HepG2 (cell line): ENCODE data around the gene GDF9. TPM values are rescaled to one million over a fixed set of nuclear protein-coding genes. Genes with fewer than 3 reads are reported as not detected.

Source experiments
- FOXK1 ChIP-seq: sonication (generic); formaldehyde crosslinking; IDR thresholded peaks from 2 replicates; pipeline ENCODE4 v1.4.0; 2020; ENCODE audit warnings: low read depth, missing genetic modification reagents, borderline replicate concordance
- KDM1A ChIP-seq: IDR thresholded peaks from 2 replicates; pipeline ENCODE4 v1.6.1; 2016; ENCODE audit warnings: missing compliant biosample characterization
- MATR3 ChIP-seq: sonication (generic); formaldehyde crosslinking; IDR thresholded peaks from 2 replicates; pipeline ENCODE4 v1.4.0; 2020; ENCODE audit warnings: missing genetic modification reagents
- MTA3 ChIP-seq: sonication (generic); formaldehyde crosslinking; IDR thresholded peaks from 2 replicates; pipeline ENCODE4 v1.4.0; 2020; ENCODE audit warnings: missing genetic modification reagents
- ZNF124 ChIP-seq: sonication (generic); formaldehyde crosslinking; IDR thresholded peaks from 2 replicates; pipeline ENCODE4 v1.4.0; 2020; ENCODE audit warnings: missing genetic modification reagents
- ZNF230 ChIP-seq: sonication (generic); formaldehyde crosslinking; IDR thresholded peaks from 2 replicates; pipeline ENCODE4 v1.4.0; 2020; ENCODE audit warnings: mild to moderate bottlenecking, missing genetic modification reagents
- ZNF788 ChIP-seq: sonication (generic); formaldehyde crosslinking; IDR thresholded peaks from 2 replicates; pipeline ENCODE4 v1.5.0; 2020; ENCODE audit warnings: mild to moderate bottlenecking, missing genetic modification reagents, borderline replicate concordance
- polyA plus RNA-seq, 8 experiments: library from polyadenylated mRNA; depleted of rRNA in 3 of 8; stranded (reverse) in 7 of 8; unstranded in 1 of 8; fragments of >200 nt; fragmentation: Illumina TruSeq in 4 of 8; extraction: Trizol in 4 of 8; gene quantifications; 2 replicates each; pipeline versions ENCODE4 v1.2.1 to v1.2.3, GENCODE V29; 2011 to 2016; ENCODE audit warnings: low read depth in 4 of 8, missing spikeins in 1 of 8, mixed read lengths in 1 of 8; ENCODE audit not compliant: insufficient read depth in 1 of 8
- total RNA-seq, 5 experiments: library from RNA; depleted of rRNA; stranded (reverse); fragments of >200 nt; fragmentation: Illumina TruSeq; extraction: Trizol; gene quantifications; 2 replicates each; pipeline ENCODE4 v1.2.3, GENCODE V29; 2016; ENCODE audit warnings: low read depth in 1 of 5
- TF ChIP-seq, protein P1 (sequence below): sonication (generic); formaldehyde crosslinking; IDR thresholded peaks from 2 replicates; pipeline ENCODE4 v1.4.0; 2020; ENCODE audit warnings: missing genetic modification reagents
- TF ChIP-seq, protein P2 (sequence below): sonication (generic); formaldehyde crosslinking; IDR thresholded peaks from 2 replicates; pipeline ENCODE4 v1.4.0; 2020; ENCODE audit warnings: missing genetic modification reagents, mild to moderate bottlenecking, borderline replicate concordance
- TF ChIP-seq, protein P3 (sequence below): IDR thresholded peaks from 2 replicates; pipeline ENCODE4 v1.6.1; 2016
- TF ChIP-seq, protein P4 (sequence below): sonication (generic); formaldehyde crosslinking; IDR thresholded peaks from 2 replicates; pipeline ENCODE4 v1.5.0; 2020; ENCODE audit warnings: mild to moderate bottlenecking, missing genetic modification reagents
- TF ChIP-seq, protein P5 (sequence below): sonication (generic); formaldehyde crosslinking; IDR thresholded peaks from 2 replicates; pipeline ENCODE4 v1.4.0; 2020; ENCODE audit warnings: missing genetic modification reagents, mild to moderate bottlenecking, borderline replicate concordance
- TF ChIP-seq, protein P6 (sequence below): sonication (generic); formaldehyde crosslinking; IDR thresholded peaks from 2 replicates; pipeline ENCODE4 v1.5.0; 2020; ENCODE audit warnings: mild to moderate bottlenecking, missing genetic modification reagents

GDF9 gene
- total and polyA plus RNA-seq, 2 of the 13 experiments (the other 11 are each of a cell fraction or from before 2014, with no cell fraction given): 0.33 to 0.38 TPM

DNA sequence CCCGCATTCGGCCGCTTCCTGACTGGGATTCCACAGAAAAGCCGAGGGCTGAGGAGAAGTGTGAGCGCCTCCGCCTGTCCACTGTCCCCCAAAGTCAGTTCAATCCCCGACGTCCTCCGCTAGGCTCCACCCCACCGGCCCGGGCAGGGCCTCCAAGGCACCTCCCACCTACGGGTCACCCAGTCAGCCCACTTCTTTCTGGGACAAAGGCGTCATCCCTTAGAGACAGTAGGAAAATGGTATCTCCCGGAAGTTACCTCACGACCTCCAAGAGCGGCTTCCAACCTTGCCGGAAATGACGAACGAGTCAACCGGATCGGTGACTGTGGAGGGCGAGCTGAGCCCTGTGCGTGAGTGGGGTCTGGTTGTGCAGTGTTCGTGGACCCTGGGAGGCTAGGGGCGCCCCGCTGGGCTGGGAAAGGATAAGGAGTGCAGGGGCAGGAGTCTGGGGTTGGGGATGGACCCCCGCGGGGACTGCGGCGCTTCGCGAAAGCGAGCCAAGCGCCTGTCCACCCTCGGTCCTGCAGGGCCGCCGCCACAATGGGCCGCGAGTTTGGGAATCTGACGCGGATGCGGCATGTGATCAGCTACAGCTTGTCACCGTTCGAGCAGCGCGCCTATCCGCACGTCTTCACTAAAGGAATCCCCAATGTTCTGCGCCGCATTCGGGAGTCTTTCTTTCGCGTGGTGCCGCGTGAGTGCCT is at the start of gene GDF9, which contains the start of gene UQCRQ (continued):
- TF ChIP-seq ZNF230 (CRISPR knock-in tag) (peak; percentile 83; the same call in 1 of the 2 replicates), MTA3 (CRISPR knock-in tag) (no peak), ZNF788 (CRISPR knock-in tag) (peak; percentile 45; the same call in 1 of the 2 replicates), FOXK1 (0 out of 2 replicates have a peak, but pooled peaks have one; percentile 55), KDM1A (CRISPR knock-in tag) (no peak), MATR3 (CRISPR knock-in tag) (no peak), ZNF124 (peak; percentile 43)
- TF ChIP-seq, protein P1, sequence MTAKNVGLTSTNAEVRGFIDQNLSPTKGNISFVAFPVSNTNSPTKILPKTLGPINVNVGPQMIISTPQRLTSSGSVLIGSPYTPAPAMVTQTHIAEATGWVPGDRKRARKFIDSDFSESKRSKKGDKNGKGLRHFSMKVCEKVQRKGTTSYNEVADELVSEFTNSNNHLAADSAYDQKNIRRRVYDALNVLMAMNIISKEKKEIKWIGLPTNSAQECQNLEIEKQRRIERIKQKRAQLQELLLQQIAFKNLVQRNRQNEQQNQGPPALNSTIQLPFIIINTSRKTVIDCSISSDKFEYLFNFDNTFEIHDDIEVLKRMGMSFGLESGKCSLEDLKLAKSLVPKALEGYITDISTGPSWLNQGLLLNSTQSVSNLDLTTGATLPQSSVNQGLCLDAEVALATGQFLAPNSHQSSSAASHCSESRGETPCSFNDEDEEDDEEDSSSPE (CRISPR knock-in tag): no peak; the same call in 1 of the 2 replicates
- TF ChIP-seq, protein P2, sequence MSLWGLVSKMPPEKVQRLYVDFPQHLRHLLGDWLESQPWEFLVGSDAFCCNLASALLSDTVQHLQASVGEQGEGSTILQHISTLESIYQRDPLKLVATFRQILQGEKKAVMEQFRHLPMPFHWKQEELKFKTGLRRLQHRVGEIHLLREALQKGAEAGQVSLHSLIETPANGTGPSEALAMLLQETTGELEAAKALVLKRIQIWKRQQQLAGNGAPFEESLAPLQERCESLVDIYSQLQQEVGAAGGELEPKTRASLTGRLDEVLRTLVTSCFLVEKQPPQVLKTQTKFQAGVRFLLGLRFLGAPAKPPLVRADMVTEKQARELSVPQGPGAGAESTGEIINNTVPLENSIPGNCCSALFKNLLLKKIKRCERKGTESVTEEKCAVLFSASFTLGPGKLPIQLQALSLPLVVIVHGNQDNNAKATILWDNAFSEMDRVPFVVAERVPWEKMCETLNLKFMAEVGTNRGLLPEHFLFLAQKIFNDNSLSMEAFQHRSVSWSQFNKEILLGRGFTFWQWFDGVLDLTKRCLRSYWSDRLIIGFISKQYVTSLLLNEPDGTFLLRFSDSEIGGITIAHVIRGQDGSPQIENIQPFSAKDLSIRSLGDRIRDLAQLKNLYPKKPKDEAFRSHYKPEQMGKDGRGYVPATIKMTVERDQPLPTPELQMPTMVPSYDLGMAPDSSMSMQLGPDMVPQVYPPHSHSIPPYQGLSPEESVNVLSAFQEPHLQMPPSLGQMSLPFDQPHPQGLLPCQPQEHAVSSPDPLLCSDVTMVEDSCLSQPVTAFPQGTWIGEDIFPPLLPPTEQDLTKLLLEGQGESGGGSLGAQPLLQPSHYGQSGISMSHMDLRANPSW (CRISPR knock-in tag): no peak; the same call in 1 of the 2 replicates
- TF ChIP-seq, protein P3, sequence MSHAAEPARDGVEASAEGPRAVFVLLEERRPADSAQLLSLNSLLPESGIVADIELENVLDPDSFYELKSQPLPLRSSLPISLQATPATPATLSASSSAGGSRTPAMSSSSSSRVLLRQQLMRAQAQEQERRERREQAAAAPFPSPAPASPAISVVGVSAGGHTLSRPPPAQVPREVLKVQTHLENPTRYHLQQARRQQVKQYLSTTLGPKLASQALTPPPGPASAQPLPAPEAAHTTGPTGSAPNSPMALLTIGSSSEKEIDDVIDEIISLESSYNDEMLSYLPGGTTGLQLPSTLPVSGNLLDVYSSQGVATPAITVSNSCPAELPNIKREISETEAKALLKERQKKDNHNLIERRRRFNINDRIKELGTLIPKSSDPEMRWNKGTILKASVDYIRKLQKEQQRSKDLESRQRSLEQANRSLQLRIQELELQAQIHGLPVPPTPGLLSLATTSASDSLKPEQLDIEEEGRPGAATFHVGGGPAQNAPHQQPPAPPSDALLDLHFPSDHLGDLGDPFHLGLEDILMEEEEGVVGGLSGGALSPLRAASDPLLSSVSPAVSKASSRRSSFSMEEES: peak; percentile 11; the same call in 1 of the 2 replicates
- TF ChIP-seq, protein P4, sequence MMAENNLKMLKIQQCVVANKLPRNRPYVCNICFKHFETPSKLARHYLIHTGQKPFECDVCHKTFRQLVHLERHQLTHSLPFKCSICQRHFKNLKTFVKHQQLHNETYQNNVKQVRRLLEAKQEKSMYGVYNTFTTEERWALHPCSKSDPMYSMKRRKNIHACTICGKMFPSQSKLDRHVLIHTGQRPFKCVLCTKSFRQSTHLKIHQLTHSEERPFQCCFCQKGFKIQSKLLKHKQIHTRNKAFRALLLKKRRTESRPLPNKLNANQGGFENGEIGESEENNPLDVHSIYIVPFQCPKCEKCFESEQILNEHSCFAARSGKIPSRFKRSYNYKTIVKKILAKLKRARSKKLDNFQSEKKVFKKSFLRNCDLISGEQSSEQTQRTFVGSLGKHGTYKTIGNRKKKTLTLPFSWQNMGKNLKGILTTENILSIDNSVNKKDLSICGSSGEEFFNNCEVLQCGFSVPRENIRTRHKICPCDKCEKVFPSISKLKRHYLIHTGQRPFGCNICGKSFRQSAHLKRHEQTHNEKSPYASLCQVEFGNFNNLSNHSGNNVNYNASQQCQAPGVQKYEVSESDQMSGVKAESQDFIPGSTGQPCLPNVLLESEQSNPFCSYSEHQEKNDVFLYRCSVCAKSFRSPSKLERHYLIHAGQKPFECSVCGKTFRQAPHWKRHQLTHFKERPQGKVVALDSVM (CRISPR knock-in tag): peak; percentile 61
- TF ChIP-seq, protein P5, sequence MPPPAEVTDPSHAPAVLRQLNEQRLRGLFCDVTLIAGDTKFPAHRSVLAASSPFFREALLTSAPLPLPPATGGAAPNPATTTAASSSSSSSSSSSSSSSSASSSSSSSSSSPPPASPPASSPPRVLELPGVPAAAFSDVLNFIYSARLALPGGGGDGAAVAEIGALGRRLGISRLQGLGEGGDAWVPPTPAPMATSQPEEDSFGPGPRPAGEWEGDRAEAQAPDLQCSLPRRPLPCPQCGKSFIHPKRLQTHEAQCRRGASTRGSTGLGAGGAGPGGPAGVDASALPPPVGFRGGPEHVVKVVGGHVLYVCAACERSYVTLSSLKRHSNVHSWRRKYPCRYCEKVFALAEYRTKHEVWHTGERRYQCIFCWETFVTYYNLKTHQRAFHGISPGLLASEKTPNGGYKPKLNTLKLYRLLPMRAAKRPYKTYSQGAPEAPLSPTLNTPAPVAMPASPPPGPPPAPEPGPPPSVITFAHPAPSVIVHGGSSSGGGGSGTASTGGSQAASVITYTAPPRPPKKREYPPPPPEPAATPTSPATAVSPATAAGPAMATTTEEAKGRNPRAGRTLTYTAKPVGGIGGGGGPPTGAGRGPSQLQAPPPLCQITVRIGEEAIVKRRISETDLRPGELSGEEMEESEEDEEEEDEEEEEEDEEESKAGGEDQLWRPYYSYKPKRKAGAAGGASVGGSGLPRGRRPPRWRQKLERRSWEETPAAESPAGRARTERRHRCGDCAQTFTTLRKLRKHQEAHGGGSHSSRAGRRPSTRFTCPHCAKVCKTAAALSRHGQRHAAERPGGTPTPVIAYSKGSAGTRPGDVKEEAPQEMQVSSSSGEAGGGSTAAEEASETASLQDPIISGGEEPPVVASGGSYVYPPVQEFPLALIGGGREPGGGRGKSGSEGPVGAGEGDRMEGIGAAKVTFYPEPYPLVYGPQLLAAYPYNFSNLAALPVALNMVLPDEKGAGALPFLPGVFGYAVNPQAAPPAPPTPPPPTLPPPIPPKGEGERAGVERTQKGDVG (CRISPR knock-in tag): 0 out of 2 replicates have a peak, but pooled peaks have one; percentile 50
- TF ChIP-seq, protein P6, sequence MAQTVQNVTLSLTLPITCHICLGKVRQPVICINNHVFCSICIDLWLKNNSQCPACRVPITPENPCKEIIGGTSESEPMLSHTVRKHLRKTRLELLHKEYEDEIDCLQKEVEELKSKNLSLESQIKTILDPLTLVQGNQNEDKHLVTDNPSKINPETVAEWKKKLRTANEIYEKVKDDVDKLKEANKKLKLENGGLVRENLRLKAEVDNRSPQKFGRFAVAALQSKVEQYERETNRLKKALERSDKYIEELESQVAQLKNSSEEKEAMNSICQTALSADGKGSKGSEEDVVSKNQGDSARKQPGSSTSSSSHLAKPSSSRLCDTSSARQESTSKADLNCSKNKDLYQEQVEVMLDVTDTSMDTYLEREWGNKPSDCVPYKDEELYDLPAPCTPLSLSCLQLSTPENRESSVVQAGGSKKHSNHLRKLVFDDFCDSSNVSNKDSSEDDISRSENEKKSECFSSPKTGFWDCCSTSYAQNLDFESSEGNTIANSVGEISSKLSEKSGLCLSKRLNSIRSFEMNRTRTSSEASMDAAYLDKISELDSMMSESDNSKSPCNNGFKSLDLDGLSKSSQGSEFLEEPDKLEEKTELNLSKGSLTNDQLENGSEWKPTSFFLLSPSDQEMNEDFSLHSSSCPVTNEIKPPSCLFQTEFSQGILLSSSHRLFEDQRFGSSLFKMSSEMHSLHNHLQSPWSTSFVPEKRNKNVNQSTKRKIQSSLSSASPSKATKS (CRISPR knock-in tag): peak; percentile 92
